HCT116 (cell line): ENCODE measurements around the gene PNPLA2. TPM values are rescaled to one million over a fixed set of nuclear protein-coding genes. Genes with fewer than 3 reads are reported as not detected.

Source experiments
- ATAC-seq: fragments of 200-7000 bp; cut with Tn5 transposase; 2 replicates; pipeline ENCODE4 v1.9.1; 2020; ENCODE audit warnings: mild to moderate bottlenecking, moderate library complexity
- BruUV-seq: library from RNA; stranded (reverse); fragments of 400-500 nt; replicated peaks from 2 replicates; lab custom pipeline; 2021; lab: Mats Ljungman, UMichigan
- CTCF ChIA-PET: fragments of 300-600 bp; sonication (Branson Sonifier 250); formaldehyde crosslinking; loops from one replicate; lab custom pipeline; 2021; ENCODE audit warnings: antibody characterized with exemption; lab: Charles Lee
- POLR2A ChIA-PET: fragments of 300-600, 350-600 bp; sonication (Branson Sonifier 250); formaldehyde crosslinking; loops from one replicate; lab custom pipeline; 2021; ENCODE audit warnings: antibody characterized with exemption; lab: Charles Lee
- RAD21 ChIA-PET, 2 experiments: fragments of 300-600 bp; sonication (Branson Sonifier 250); formaldehyde crosslinking; loops; one replicate each; lab custom pipeline; 2023; ENCODE audit warnings: low total read pairs in 2 of 2; ENCODE audit not compliant: uncharacterized antibody in 2 of 2, unreplicated experiment in 2 of 2, low non-redundant PET in 1 of 2; lab: Charles Lee
- DNase-seq: peaks from one replicate; pipeline ENCODE4 v3.0.0-alpha.2; 2010; ENCODE audit warnings: low read depth, low spot score
- H2AFZ ChIP-seq: fragments of 200-600 bp; shearing (Covaris generic), sonication (generic); 2 replicates; pipeline ENCODE4 v1.6.1; 2017; ENCODE audit warnings: low read depth, mixed run types, mixed read lengths, antibody characterized with exemption, low read length; ENCODE audit not compliant: poor library complexity, severe bottlenecking
- H3K27ac ChIP-seq: 2 replicates; pipeline ENCODE4 v1.5.1; 2012; ENCODE audit warnings: low read depth, low read length
- H3K27me3 ChIP-seq: fragments of 200-600 bp; sonication (generic); 2 replicates; pipeline ENCODE4 v1.6.1; 2016; ENCODE audit warnings: mixed run types, low read length, mixed read lengths; ENCODE audit not compliant: insufficient read depth
- H3K36me3 ChIP-seq, 2 experiments: fragments of 200-500 bp in 1 of 2; fragments of 200-600 bp in 1 of 2; sonication (Bioruptor generic) in 1 of 2; sonication (generic) in 1 of 2; 2 replicates each; pipeline versions ENCODE4 v1.5.1 to v1.6.1; 2014 to 2016; ENCODE audit warnings: low read length in 2 of 2, inconsistent platforms in 1 of 2, mixed read lengths in 1 of 2, mixed run types in 1 of 2; ENCODE audit not compliant: insufficient read depth in 2 of 2, control insufficient read depth in 1 of 2
- H3K4me1 ChIP-seq, 2 experiments: fragments of 200-600 bp in 1 of 2; sonication (generic) in 1 of 2; 2 replicates each; pipeline versions ENCODE4 v1.5.1 to v1.6.1; 2012 to 2017; ENCODE audit warnings: low read length in 2 of 2, inconsistent platforms in 1 of 2, mild to moderate bottlenecking in 1 of 2, mixed read lengths in 1 of 2, mixed run types in 1 of 2, moderate library complexity in 1 of 2; ENCODE audit not compliant: insufficient read depth in 2 of 2, control insufficient read depth in 1 of 2
- H3K4me2 ChIP-seq: fragments of 200-600 bp; sonication (generic); 2 replicates; pipeline ENCODE4 v1.6.1; 2017; ENCODE audit warnings: mixed run types, low read length, mixed read lengths
- H3K4me3 ChIP-seq, 2 experiments: fragments of 200-600 bp in 1 of 2; sonication (generic) in 1 of 2; replicated peaks in 1 of 2; 2 replicates each; pipeline ENCODE4 v1.5.1; 2011 to 2016; ENCODE audit warnings: low read length in 2 of 2, control low read depth in 1 of 2, low read depth in 1 of 2, mild to moderate bottlenecking in 1 of 2, mixed read lengths in 1 of 2, mixed run types in 1 of 2
- H3K79me2 ChIP-seq: fragments of 200-600 bp; sonication (generic); 2 replicates; pipeline ENCODE4 v1.6.1; 2017; ENCODE audit warnings: mild to moderate bottlenecking, mixed run types, low read length, moderate library complexity, mixed read lengths; ENCODE audit not compliant: insufficient read depth
- H3K9ac ChIP-seq: fragments of 200-600 bp; sonication (generic); 2 replicates; pipeline ENCODE4 v1.6.1; 2016; ENCODE audit warnings: low read length, mixed read lengths
- H3K9me2 ChIP-seq: fragments of 200-600 bp; sonication (generic), shearing (Covaris generic); 2 replicates; pipeline ENCODE4 v1.6.1; 2017; ENCODE audit warnings: mixed run types, mild to moderate bottlenecking, moderate library complexity; ENCODE audit not compliant: insufficient read depth
- H3K9me3 ChIP-seq, 2 experiments: fragments of 200-500 bp in 1 of 2; fragments of 200-600 bp in 1 of 2; sonication (Bioruptor generic) in 1 of 2; sonication (generic) in 1 of 2; 2 replicates each; pipeline ENCODE4 v1.6.1; 2014 to 2017; ENCODE audit warnings: low read length in 2 of 2, mixed read lengths in 2 of 2, inconsistent platforms in 1 of 2, low read depth in 1 of 2, mild to moderate bottlenecking in 1 of 2, mixed run types in 1 of 2, moderate library complexity in 1 of 2; ENCODE audit not compliant: control insufficient read depth in 1 of 2, insufficient read depth in 1 of 2
- H4K20me1 ChIP-seq: fragments of 200-600 bp; sonication (generic), shearing (Covaris generic); 2 replicates; pipeline ENCODE4 v1.6.1; 2017; ENCODE audit warnings: mixed run types, mild to moderate bottlenecking, moderate library complexity; ENCODE audit not compliant: insufficient read depth
- EZH2phosphoT487 ChIP-seq: fragments of 200-600 bp; IDR thresholded peaks from 2 replicates; pipeline ENCODE4 v1.6.1; 2018; ENCODE audit warnings: antibody characterized with exemption, borderline replicate concordance
- SP1 ChIP-seq: IDR thresholded peaks from 2 replicates; pipeline ENCODE4 v1.6.1; 2012; ENCODE audit warnings: low read depth
- intact Hi-C: fragments of 100-400 bp; cut with micrococcal nuclease; formaldehyde crosslinking; loops from 2 replicates; pipeline ENCODE4 v1.10.0; 2022
- total RNA-seq: library from RNA; stranded (reverse); gene quantifications from one replicate; pipeline ENCODE4 v1.2.1, GENCODE V29; 2021; ENCODE audit not compliant: unreplicated experiment
- TF ChIP-seq, protein P1 (sequence below), 3 experiments: fragments of 200-600 bp in 1 of 3; sonication (generic) in 1 of 3; IDR thresholded peaks in 2 of 3; conservative IDR thresholded peaks in 1 of 3; 2 replicates each; pipeline ENCODE4 v1.5.1; 2012 to 2017; ENCODE audit warnings: low read depth in 2 of 3, low read length in 2 of 3, antibody characterized with exemption in 1 of 3, borderline replicate concordance in 1 of 3, control low read depth in 1 of 3, mild to moderate bottlenecking in 1 of 3, mixed read lengths in 1 of 3, mixed run types in 1 of 3, moderate library complexity in 1 of 3; ENCODE audit not compliant: insufficient read depth in 1 of 3

Gene PNPLA2
- total RNA-seq, 1 experiment from 2014 or later: 124 TPM

DNA sequence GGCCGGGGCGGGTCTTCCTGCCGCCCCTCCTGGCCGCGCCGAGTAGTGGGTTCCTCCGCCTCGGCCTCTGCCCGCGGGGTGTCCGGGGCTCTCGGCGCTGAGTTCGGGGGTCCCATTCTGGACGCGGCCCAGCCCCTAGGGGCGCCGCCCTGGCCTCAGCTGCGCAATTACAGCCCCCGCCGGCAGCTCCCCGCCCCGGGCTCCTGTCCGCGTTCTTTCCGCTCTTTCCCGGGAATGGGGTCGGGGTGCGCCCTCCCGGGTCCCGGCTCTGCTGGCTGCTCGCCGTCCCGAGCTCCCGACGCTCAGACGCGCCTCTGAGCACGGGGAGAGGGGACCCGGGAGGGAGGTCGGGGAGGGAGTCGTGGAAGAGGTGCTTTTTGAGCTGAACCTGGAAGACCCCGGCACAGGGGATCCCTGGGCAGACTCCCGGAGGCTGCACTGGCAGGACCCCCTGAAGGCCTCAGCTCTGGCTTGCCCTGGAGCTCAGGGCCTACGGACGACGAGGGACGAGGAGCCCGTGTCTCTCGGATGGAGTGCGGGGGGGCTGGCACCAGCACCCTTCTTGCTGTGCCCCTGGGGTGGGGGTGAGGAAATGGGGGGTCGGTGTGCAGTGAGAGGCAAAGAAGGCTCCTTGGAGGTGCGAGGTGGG, 24.5 kb downstream of the PNPLA2 start:
- Histone ChIP-seq H4K20me1 (peaks cover 17% of the 10 kb centered on the region; the same call in 1 of the 2 replicates), H3K27ac (peak overlapping the region; percentile 97)
- CTCF ChIA-PET: interaction anchor here (1.2 to 1.3 kb wide), 2 partner anchors 8 to 13 kb away, joined by 5 to 7 read pairs; no protein-coding TSS in a partner anchor

More for the DNA sequence above, 24.5 kb downstream of the PNPLA2 start:
- Histone ChIP-seq H3K4me1 (peaks cover 39 to 65% of the 10 kb centered on the region in 2 experiments), H3K36me3 (peaks cover 0 to 23% of the 10 kb centered on the region in 2 experiments; a peak in 2 of 4 replicates), H3K27me3 (no peaks in the 10 kb centered on the region), H3K9ac (peak overlapping the region; percentile 99), H3K79me2 (peaks cover 54% of the 10 kb centered on the region), H3K4me2 (peak overlapping the region; percentile 92), H2AFZ (no peak overlapping the region), H3K9me3 (no peaks in the 10 kb centered on the region), H3K4me3 (peak overlapping the region; percentile 66 to 98), H3K9me2 (no peaks in the 10 kb centered on the region)
- RAD21 ChIA-PET: no interaction called here
- peak; percentile 0; the same call in 1 of the 2 replicates for ATAC-seq
- POLR2A ChIA-PET: interaction anchor here (0.7 to 2.5 kb wide), 6 partner anchors 9 to 230 kb away, joined by 3 to 14 read pairs (median 4); partner anchors contain the start of gene PNPLA2
- no peak for DNase-seq
- BruUV-seq: no TSS peak
- intact Hi-C loops: loop anchor here (5.0 kb wide), 1 partner anchor 36 kb away; the partner anchor contains the start of genes PIDD1 and RPLP2
- TF ChIP-seq EZH2phosphoT487 (no peak), SP1 (no peak)
- TF ChIP-seq, protein P1, sequence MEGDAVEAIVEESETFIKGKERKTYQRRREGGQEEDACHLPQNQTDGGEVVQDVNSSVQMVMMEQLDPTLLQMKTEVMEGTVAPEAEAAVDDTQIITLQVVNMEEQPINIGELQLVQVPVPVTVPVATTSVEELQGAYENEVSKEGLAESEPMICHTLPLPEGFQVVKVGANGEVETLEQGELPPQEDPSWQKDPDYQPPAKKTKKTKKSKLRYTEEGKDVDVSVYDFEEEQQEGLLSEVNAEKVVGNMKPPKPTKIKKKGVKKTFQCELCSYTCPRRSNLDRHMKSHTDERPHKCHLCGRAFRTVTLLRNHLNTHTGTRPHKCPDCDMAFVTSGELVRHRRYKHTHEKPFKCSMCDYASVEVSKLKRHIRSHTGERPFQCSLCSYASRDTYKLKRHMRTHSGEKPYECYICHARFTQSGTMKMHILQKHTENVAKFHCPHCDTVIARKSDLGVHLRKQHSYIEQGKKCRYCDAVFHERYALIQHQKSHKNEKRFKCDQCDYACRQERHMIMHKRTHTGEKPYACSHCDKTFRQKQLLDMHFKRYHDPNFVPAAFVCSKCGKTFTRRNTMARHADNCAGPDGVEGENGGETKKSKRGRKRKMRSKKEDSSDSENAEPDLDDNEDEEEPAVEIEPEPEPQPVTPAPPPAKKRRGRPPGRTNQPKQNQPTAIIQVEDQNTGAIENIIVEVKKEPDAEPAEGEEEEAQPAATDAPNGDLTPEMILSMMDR (IDR thresholded peaks at IDR 0.05 in 2 of 3, conservative IDR thresholded peaks at IDR 0.05 in 1 of 3; ENCODE audit: borderline replicate concordance in 1 of 3, insufficient read depth in 1 of 3, low read depth in 2 of 3, low read length in 2 of 3): 0 out of 6 replicates have a peak, but pooled peaks of 1 of the 3 experiments have one; percentile 5
